ENCODE measurements around the gene AP4E1. TPM values are rescaled to one million over a fixed set of nuclear protein-coding genes. Genes with fewer than 3 reads are reported as not detected.
"Not testable (repeated sequence)": the region's sequence is repeated elsewhere in the genome, so short reads cannot be mapped to it uniquely, and the experiment has no call there.

Gene AP4E1
- total and polyA plus RNA-seq, 2 donors (not counting 3 experiments of a cell fraction or from before 2014, with no cell fraction given) = 1.6 to 9.8 TPM

GRCh38 chr15:50909010-50909317 is 481 bp downstream of the AP4E1 start:
- no peak for TF ChIP-seq FOS (IDR thresholded peaks at IDR 0.05; ENCODE audit: borderline replicate concordance, insufficient read depth, low read length)
- no peak for TF ChIP-seq EZH2 (IDR thresholded peaks at IDR 0.05; ENCODE audit: borderline replicate concordance, low read depth, low read length, severe bottlenecking)
- TF ChIP-seq MYC (IDR thresholded peaks at IDR 0.05; ENCODE audit: low read depth, low read length) = no peak
- TF ChIP-seq POLR2AphosphoS5 (IDR thresholded peaks at IDR 0.05; ENCODE audit: insufficient read depth, low read depth, low read length) = no peak
- TF ChIP-seq JUN (IDR thresholded peaks at IDR 0.05; ENCODE audit: borderline replicate concordance, insufficient read depth, insufficient read length, low read depth) = no peak
- TF ChIP-seq POLR2A (IDR thresholded peaks at IDR 0.05; ENCODE audit: low read depth, low read length) = no peak
- TF ChIP-seq GATA2 (IDR thresholded peaks at IDR 0.05; ENCODE audit: insufficient read depth, insufficient read length, low read depth, low read length) = no peak
- TF ChIP-seq, protein P1, sequence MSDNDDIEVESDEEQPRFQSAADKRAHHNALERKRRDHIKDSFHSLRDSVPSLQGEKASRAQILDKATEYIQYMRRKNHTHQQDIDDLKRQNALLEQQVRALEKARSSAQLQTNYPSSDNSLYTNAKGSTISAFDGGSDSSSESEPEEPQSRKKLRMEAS (IDR thresholded peaks at IDR 0.05; ENCODE audit: insufficient read depth, insufficient read length) = no peak
- TF ChIP-seq, protein P2, sequence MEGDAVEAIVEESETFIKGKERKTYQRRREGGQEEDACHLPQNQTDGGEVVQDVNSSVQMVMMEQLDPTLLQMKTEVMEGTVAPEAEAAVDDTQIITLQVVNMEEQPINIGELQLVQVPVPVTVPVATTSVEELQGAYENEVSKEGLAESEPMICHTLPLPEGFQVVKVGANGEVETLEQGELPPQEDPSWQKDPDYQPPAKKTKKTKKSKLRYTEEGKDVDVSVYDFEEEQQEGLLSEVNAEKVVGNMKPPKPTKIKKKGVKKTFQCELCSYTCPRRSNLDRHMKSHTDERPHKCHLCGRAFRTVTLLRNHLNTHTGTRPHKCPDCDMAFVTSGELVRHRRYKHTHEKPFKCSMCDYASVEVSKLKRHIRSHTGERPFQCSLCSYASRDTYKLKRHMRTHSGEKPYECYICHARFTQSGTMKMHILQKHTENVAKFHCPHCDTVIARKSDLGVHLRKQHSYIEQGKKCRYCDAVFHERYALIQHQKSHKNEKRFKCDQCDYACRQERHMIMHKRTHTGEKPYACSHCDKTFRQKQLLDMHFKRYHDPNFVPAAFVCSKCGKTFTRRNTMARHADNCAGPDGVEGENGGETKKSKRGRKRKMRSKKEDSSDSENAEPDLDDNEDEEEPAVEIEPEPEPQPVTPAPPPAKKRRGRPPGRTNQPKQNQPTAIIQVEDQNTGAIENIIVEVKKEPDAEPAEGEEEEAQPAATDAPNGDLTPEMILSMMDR (IDR thresholded peaks at IDR 0.05; ENCODE audit: extremely low read depth in 1 of 2, insufficient read depth in 1 of 2, low read depth in 1 of 2, low read length in 2 of 2) = no peak
- Histone ChIP-seq H3K79me2 (ENCODE audit: control insufficient read depth, insufficient read depth, low read length) (peaks cover 6% of the 10 kb centered on the region), H3K36me3 (ENCODE audit: control insufficient read depth in 2 of 2, extremely low read depth in 1 of 2, insufficient read depth in 2 of 2, low read length in 2 of 2) (peaks cover 2 to 6% of the 10 kb centered on the region in 2 experiments), H3K9me1 (replicated peaks; ENCODE audit: control insufficient read depth, extremely low read depth, insufficient read depth, low read length) (no peaks in the 10 kb centered on the region), H3K27ac (ENCODE audit: insufficient read depth, low read depth, low read length) (peak overlapping the region; percentile 76), H4K20me1 (replicated peaks; ENCODE audit: control insufficient read depth, extremely low read depth, insufficient read depth, low read length) (no peaks in the 10 kb centered on the region), H3K9me3 (replicated peaks; ENCODE audit: control insufficient read depth, insufficient read depth, low read length) (no peaks in the 10 kb centered on the region), H2AFZ (ENCODE audit: low read depth, low read length) (peak overlapping the region; percentile 91), H3K4me1 (ENCODE audit: control insufficient read depth, extremely low read depth, insufficient read depth, low read length) (peaks cover 10% of the 10 kb centered on the region), H3K4me2 (ENCODE audit: insufficient read depth, low read length) (peak overlapping the region; percentile 99), H3K27me3 (ENCODE audit: control insufficient read depth in 2 of 2, insufficient read depth in 2 of 2, low read length in 2 of 2) (no peaks in the 10 kb centered on the region), H3K9ac (replicated peaks; ENCODE audit: extremely low read depth, insufficient read depth, low read length) (peak overlapping the region; percentile 85), H3K4me3 (replicated peaks in 1 of 3; ENCODE audit: insufficient read depth in 1 of 3, low read depth in 1 of 3, low read length in 3 of 3) (peak overlapping the region; percentile 95 to 99 (median 96))
- ChIA-PET CTCF (interaction anchor here (0.5 to 1.2 kb wide), 11 partner anchors 25 to 764 kb away, joined by 3 to 7 read pairs (median 3); no protein-coding TSS in a partner anchor), POLR2A (interaction anchor here (0.8 kb wide), 1 partner anchor 13 kb away, joined by 4 read pairs; no protein-coding TSS in a partner anchor)
- TSS peak; percentile 43 for BruUV-seq (replicated peaks)
- FAIRE-seq = peak; percentile 43
- DNase-seq (ENCODE audit: low read depth, low spot score) = no peak
- intact Hi-C loops (cut with micrococcal nuclease) (loop anchor here (1.0 to 10.0 kb wide), 7 partner anchors 32 to 904 kb away; no protein-coding TSS in a partner anchor), dilution Hi-C loops (cut with MboI; ENCODE audit: extremely low pct_ligation_motif_present, low sequenced_read_pairs) (no loop called here)

DNA sequence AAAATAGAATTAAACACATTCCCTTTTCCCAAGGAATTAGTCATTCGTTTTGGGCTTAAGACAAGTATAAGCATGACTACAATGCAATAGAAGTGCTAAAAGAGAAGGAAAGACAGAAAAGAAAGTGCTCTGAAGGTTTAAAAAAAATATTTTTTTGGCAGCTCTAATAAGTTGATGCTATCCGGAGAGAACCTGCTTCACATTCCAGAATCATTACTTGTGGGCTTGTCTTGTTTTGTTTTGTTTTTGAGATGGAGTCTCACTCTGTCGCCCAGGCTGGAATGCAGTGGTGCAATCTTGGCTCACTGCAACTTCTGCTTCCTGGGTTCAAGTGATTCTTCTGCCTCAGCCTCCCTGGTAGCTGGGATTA is 1.9 kb downstream of the AP4E1 start:
- H4K20me1 ChIP-seq (replicated peaks; ENCODE audit: control insufficient read depth, extremely low read depth, insufficient read depth, low read length); POLR2A ChIA-PET; H2AFZ ChIP-seq (ENCODE audit: low read depth, low read length); H3K27ac ChIP-seq (ENCODE audit: insufficient read depth, low read depth, low read length); H3K79me2 ChIP-seq (ENCODE audit: control insufficient read depth, insufficient read depth, low read length); H3K4me2 ChIP-seq (ENCODE audit: insufficient read depth, low read length); H3K9ac ChIP-seq (replicated peaks; ENCODE audit: extremely low read depth, insufficient read depth, low read length); H3K9me1 ChIP-seq (replicated peaks; ENCODE audit: control insufficient read depth, extremely low read depth, insufficient read depth, low read length); intact Hi-C loops (cut with micrococcal nuclease); H3K4me3 ChIP-seq (replicated peaks in 1 of 3; ENCODE audit: insufficient read depth in 1 of 3, low read depth in 1 of 3, low read length in 3 of 3); dilution Hi-C loops (cut with MboI; ENCODE audit: extremely low pct_ligation_motif_present, low sequenced_read_pairs); H3K4me1 ChIP-seq (ENCODE audit: control insufficient read depth, extremely low read depth, insufficient read depth, low read length); FAIRE-seq; H3K9me3 ChIP-seq (replicated peaks; ENCODE audit: control insufficient read depth, insufficient read depth, low read length); H3K27me3 ChIP-seq (ENCODE audit: control insufficient read depth in 2 of 2, insufficient read depth in 2 of 2, low read length in 2 of 2); H3K36me3 ChIP-seq (ENCODE audit: control insufficient read depth in 2 of 2, extremely low read depth in 1 of 2, insufficient read depth in 2 of 2, low read length in 2 of 2); BruUV-seq (replicated peaks): not testable (repeated sequence)
- peak; percentile 13 for DNase-seq (ENCODE audit: low read depth, low spot score)
- CTCF ChIA-PET = interaction anchor here (0.9 to 1.0 kb wide), 2 partner anchors 234 to 282 kb away, joined by 3 to 4 read pairs; no protein-coding TSS in a partner anchor

Data from endothelial cell of umbilical vein (primary cell).